DND-41 (cell line): ENCODE measurements around the gene TMEM9.

Source experiments
- EZH2 ChIP-seq: IDR thresholded peaks from 3 replicates; pipeline ENCODE4 v1.6.1; 2012; ENCODE audit warnings: borderline replicate concordance, low read depth, mild to moderate bottlenecking, moderate library complexity, low read length, inconsistent platforms; ENCODE audit not compliant: severe bottlenecking
- TF ChIP-seq, protein P1 (sequence below): IDR thresholded peaks from 2 replicates; pipeline ENCODE4 v1.5.1; 2012; ENCODE audit warnings: borderline replicate concordance, low read length, moderate library complexity, mild to moderate bottlenecking; ENCODE audit not compliant: poor library complexity, severe bottlenecking; ENCODE audit errors: extremely low read depth

DNA sequence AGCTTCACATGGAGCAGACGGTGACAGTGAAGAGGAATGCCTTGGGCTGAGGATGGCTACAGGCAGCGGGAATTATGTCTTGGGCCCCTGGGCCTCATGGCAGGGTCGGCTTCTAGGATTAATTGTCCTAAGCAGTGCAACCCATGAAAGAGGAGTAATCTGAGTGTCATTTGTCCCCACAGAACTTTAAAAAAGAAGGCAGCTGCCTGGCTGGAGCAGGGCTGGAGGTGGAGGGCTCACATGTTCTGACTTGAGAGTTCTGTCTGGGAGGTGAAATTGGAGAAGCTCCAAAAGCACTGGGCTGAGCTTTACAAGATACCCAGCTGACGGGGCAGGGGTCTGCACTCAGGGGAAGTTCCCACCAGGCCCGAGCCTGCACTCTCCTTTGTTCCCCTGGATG is 64.7 kb downstream of the TMEM9 start:
- TF ChIP-seq, protein P1, sequence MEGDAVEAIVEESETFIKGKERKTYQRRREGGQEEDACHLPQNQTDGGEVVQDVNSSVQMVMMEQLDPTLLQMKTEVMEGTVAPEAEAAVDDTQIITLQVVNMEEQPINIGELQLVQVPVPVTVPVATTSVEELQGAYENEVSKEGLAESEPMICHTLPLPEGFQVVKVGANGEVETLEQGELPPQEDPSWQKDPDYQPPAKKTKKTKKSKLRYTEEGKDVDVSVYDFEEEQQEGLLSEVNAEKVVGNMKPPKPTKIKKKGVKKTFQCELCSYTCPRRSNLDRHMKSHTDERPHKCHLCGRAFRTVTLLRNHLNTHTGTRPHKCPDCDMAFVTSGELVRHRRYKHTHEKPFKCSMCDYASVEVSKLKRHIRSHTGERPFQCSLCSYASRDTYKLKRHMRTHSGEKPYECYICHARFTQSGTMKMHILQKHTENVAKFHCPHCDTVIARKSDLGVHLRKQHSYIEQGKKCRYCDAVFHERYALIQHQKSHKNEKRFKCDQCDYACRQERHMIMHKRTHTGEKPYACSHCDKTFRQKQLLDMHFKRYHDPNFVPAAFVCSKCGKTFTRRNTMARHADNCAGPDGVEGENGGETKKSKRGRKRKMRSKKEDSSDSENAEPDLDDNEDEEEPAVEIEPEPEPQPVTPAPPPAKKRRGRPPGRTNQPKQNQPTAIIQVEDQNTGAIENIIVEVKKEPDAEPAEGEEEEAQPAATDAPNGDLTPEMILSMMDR = no peak
- TF ChIP-seq EZH2 = no peak
